ENCODE results near the gene OR7G3. TPM values are rescaled to one million over a fixed set of nuclear protein-coding genes. Genes with fewer than 3 reads are reported as not detected.

The OR7G3 gene
- total and polyA plus RNA-seq, 2 of the 8 experiments (the other 6 are each of a cell fraction or from before 2014, with no cell fraction given), result not detected

- no peak for TF ChIP-seq CHD7 (IDR thresholded peaks at IDR 0.05; ENCODE audit: insufficient replicate concordance, low read length)
- no peak for TF ChIP-seq GABPA (IDR thresholded peaks at IDR 0.05; ENCODE audit: borderline replicate concordance, insufficient read depth, low read length)
- no peak for TF ChIP-seq RBBP5 (IDR thresholded peaks at IDR 0.05; ENCODE audit: borderline replicate concordance, low read depth, low read length)
- no peak for TF ChIP-seq TAF1 (IDR thresholded peaks at IDR 0.05; ENCODE audit: low read depth, low read length)
- no peak for TF ChIP-seq CTBP2 (IDR thresholded peaks at IDR 0.05; ENCODE audit: borderline replicate concordance, insufficient read depth, insufficient read length, low read length)
- TF ChIP-seq POLR2A (IDR thresholded peaks at IDR 0.05; ENCODE audit: control extremely low read depth in 1 of 2, low read depth in 2 of 2, low read length in 2 of 2), result no peak
- no peak for TF ChIP-seq KDM1A (IDR thresholded peaks at IDR 0.05; ENCODE audit: borderline replicate concordance, low read length)
- no peak for TF ChIP-seq SP4 (IDR thresholded peaks at IDR 0.05; ENCODE audit: low read length)
- TF ChIP-seq NANOG (IDR thresholded peaks at IDR 0.05; ENCODE audit: insufficient read depth, low read depth, low read length, poor library complexity, severe bottlenecking), result no peak
- TF ChIP-seq RXRA (IDR thresholded peaks at IDR 0.05; ENCODE audit: insufficient read depth, low read depth, low read length), result no peak
- no peak for TF ChIP-seq NRF1 (IDR thresholded peaks at IDR 0.05; ENCODE audit: low read depth, low read length)
- no peak for TF ChIP-seq KDM4A (IDR thresholded peaks at IDR 0.05; ENCODE audit: low read depth, low read length, severe bottlenecking)
Measured at GRCh38 chr19:9076901-9077300, 49.8 kb downstream of the OR7G3 start (continued).

Data from H1 (cell line).